Mononuclear cell (primary cell): Measurements from ENCODE around the gene PTRH1. TPM values are rescaled to one million over a fixed set of nuclear protein-coding genes. Genes with fewer than 3 reads are reported as not detected.

Source experiments
- H3K27me3 ChIP-seq: 2 replicates; pipeline ENCODE4 v1.6.0; 2011; ENCODE audit warnings: low read length, control low read depth; ENCODE audit not compliant: insufficient read depth
- H3K4me1 ChIP-seq: 2 replicates; pipeline ENCODE4 v1.5.1; 2011; ENCODE audit warnings: mild to moderate bottlenecking, low read length, control low read depth; ENCODE audit not compliant: insufficient read depth
- H3K4me3 ChIP-seq: 2 replicates; pipeline ENCODE4 v1.5.1; 2011; ENCODE audit warnings: mild to moderate bottlenecking, low read length, moderate library complexity
- H3K9me3 ChIP-seq: 2 replicates; pipeline ENCODE4 v1.5.1; 2011; ENCODE audit warnings: low read depth, mild to moderate bottlenecking, control low read depth, low read length
- total RNA-seq: library from RNA; depleted of rRNA; stranded (reverse); fragments of >200 nt; gene quantifications from one replicate; pipeline ENCODE4 v1.2.3, GENCODE V29; 2012

PTRH1 gene
- total RNA-seq, 1 donor: 1.7 TPM

GRCh38 chr9:127749090-127749787 is 33.8 kb upstream of the PTRH1 start:
- H3K27me3 ChIP-seq: no peaks in the 10 kb centered on the region
- no peak overlapping the region for H3K4me3 ChIP-seq
- no peaks in the 10 kb centered on the region for H3K9me3 ChIP-seq
- no peaks in the 10 kb centered on the region for H3K4me1 ChIP-seq

DNA sequence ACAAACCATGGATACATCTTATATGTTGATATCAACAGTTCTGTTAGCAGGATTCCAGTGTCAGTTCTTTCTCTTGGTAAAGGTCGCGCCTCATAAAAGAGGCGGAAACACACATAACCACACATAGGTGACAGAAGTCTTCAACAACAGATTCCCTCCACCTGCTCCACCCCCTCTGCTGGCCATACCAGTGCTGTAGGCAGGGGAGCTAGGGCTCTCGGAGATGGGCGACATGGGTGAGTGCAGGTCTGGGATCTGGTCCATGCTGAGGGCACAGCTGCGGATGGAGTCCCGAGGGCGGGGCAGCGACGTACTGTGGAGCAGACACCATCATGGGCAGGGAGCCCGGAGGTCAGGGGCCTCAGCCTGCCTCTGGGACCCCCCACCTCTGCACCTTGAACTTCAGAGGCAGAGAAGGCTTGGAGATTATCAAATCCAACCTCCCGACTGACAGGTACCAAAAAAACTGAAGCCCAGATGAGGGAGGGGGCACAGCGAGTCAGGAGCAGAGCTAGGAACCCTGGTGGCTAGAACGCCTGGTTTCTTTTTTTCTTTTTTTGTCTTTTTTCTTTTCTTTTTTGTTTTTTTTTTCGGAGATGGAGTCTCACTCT is 31.6 kb upstream of the PTRH1 start:
- Histone ChIP-seq H3K27me3 (no peaks in the 10 kb centered on the region), H3K9me3 (no peaks in the 10 kb centered on the region), H3K4me1 (no peaks in the 10 kb centered on the region), H3K4me3 (no peak overlapping the region)

DNA sequence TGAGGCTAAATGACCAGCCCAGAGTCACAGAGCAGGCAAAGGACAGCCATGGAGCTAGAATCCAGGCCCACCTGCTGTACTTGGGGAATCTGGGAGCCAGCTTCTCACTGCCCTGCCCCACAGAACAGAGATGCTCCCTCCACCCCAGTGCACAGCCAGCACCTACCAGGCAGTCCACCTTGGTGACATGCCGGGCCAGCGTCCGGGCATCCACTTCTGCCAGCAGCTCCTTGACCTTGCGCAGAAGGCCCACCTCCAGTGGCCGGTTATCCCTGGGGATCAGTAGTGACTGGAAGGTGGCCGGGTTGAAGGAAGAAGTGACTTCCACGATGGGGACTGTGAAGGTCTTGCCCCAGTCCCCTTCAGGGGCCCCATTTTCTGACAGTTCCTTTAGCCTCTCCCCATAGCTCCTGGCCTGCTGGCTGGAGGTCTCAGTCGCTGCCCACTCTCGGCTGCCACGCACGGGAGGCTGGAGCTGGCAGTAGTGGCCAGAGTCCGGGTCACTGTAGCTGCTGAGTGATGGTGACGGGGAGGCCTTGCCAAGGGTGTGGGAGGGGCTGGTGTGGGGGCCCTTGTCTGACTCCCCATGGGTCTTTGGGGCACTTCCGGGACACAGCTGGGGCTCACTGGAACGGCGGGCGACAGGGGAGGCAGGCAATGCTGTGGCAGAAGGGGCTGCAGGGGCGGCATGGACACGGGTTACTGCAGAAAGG is 29.1 kb upstream of the PTRH1 start:
- no peaks in the 10 kb centered on the region for H3K27me3 ChIP-seq
- no peak overlapping the region for H3K4me3 ChIP-seq
- no peaks in the 10 kb centered on the region for H3K4me1 ChIP-seq
- no peaks in the 10 kb centered on the region for H3K9me3 ChIP-seq

GRCh38 chr9:127742435-127743088 is 27.1 kb upstream of the PTRH1 start:
- no peak overlapping the region for H3K4me3 ChIP-seq
- no peaks in the 10 kb centered on the region for H3K9me3 ChIP-seq
- H3K4me1 ChIP-seq: no peaks in the 10 kb centered on the region
- H3K27me3 ChIP-seq: no peaks in the 10 kb centered on the region

DNA sequence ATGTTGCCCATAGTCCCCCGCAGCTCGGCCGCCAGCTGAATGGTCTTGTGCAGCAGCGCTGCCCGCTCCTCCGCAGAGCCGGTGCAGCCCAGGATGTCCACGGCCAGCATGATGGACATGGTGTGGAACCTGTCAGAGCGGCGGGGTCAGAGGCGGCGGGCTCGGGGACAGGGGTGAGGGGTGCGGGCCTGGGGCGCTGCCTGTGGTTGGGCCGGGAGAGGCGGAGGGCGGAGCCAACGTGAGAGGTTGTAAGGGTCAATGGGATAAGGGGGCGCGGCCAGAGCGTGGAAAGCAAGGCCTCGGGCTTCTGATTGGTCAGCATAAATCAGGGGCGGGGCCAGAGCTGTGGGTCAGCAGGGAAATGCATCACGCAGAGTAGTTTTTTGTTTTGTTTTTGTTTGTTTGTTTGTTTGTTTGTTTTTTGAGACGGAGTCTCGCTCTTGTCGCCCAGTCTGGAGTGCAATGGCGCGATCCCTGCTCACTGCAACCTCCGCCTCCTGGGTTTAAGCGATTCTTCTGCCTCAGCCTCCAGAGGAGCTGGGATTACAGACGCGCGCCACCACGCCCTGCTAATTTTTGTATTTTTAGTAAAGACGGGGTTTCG is 26.5 kb upstream of the PTRH1 start:
- no peaks in the 10 kb centered on the region for H3K9me3 ChIP-seq
- H3K4me1 ChIP-seq: no peaks in the 10 kb centered on the region
- H3K27me3 ChIP-seq: no peaks in the 10 kb centered on the region
- no peak overlapping the region for H3K4me3 ChIP-seq

DNA sequence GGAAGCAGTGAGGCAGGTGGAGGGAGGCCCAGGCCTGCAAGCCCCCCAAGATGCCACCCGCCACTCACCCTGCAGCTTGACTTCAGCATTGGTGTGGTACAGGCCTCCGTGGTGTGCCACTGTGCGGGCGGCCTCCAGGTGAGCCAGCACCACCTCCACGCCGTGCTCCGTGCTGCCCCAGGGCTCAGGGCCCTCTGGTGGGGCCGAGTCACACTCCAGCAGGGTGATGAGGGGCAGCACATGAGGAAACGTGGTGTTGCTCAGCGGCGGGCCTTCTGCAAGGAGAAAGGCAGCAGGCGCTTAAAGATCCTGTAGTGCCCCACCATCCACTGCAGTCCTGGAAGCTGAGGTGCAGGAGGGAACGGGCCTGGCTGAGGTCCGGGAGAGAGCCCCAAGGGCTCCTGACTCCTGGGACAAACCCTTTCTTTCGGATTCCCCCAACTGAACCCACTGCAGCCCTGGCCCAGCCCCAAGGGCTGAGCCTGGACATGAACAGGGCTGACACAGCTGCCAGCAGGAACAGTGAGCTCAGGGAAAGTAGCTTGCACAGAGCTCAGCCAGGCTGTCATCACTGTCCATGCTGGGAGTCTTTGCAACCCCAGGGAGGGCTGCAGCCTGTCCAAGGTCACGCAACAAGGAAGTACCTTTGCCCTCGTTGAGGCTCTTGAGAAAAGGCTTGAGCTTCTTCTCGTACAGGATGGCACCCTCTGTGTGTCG is 24.3 kb upstream of the PTRH1 start:
- H3K9me3 ChIP-seq: no peaks in the 10 kb centered on the region
- H3K4me1 ChIP-seq: peaks cover 7% of the 10 kb centered on the region
- no peaks in the 10 kb centered on the region for H3K27me3 ChIP-seq
- no peak overlapping the region for H3K4me3 ChIP-seq

GRCh38 chr9:127738666-127739065 is 23.2 kb upstream of the PTRH1 start:
- Histone ChIP-seq H3K9me3 (no peaks in the 10 kb centered on the region), H3K4me1 (peaks cover 18% of the 10 kb centered on the region), H3K27me3 (no peaks in the 10 kb centered on the region), H3K4me3 (no peak overlapping the region)

- Histone ChIP-seq H3K27me3 (no peaks in the 10 kb centered on the region), H3K4me3 (no peak overlapping the region), H3K9me3 (no peaks in the 10 kb centered on the region)
Measured at GRCh38 chr9:127735530-127736185, 20.2 kb upstream of the PTRH1 start.

GRCh38 chr9:127734747-127735529 is 19.5 kb upstream of the PTRH1 start, which contains the start of gene TOR2A:
TSS of gene TOR2A (minus strand) at chr9:127735294. CDS start at chr9:127735270, 24 bp downstream.
- Histone ChIP-seq H3K4me1 (peaks cover 22% of the 10 kb centered on the region), H3K27me3 (no peaks in the 10 kb centered on the region), H3K4me3 (peak within 1 kb of the TSS; percentile 68), H3K9me3 (no peaks in the 10 kb centered on the region)

More at GRCh38 chr9:127735530-127736185, 20.2 kb upstream of the PTRH1 start:
- peaks cover 22% of the 10 kb centered on the region for H3K4me1 ChIP-seq

DNA sequence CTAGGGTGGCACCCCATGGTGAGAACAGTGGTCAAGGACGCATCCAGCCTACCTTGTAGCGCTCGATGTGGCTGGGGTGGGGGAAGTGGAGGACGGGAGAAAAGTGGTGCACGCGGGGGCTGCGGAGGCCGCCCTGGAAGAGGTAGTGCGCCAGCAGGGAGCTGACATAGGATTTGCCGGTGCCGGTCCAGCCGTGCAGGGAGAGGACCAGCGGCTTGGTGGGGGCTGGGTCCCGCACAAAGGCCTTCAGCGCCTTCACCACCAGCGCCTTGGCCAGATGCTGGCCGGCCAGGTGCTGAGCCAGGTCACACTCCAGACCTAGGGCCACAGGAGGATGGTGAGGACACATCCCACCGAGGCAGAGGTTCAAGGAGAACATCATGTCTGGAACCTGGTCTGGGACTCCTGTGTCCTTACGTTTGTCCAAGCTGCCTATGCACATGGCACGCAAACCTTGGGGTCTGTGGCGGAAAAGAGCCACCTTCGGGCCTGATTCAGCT is 18.8 kb upstream of the PTRH1 start:
- Histone ChIP-seq H3K4me1 (peaks cover 22% of the 10 kb centered on the region), H3K9me3 (no peaks in the 10 kb centered on the region), H3K27me3 (no peaks in the 10 kb centered on the region), H3K4me3 (peak overlapping the region; percentile 68)

DNA sequence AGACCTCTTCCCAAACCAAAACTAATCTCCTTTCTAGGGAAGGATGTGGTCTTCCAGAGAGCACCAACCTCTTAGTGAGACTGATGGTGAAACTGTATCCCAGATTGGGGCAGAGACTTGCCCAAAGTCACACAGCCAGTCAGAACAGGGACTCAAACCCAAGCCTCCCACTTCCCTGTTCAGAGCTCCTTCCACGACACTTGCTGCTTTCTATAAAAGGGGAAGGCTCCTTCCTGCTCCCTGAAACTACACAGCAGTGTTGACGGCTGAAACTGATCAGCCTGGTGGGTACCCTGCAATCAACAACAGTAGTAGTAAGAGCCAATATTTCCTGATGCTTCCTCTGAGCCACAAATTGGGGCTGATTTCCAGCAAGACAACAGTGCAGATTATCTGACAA is 18.2 kb upstream of the PTRH1 start:
- Histone ChIP-seq H3K4me1 (peaks cover 22% of the 10 kb centered on the region), H3K27me3 (no peaks in the 10 kb centered on the region), H3K4me3 (no peak overlapping the region), H3K9me3 (no peaks in the 10 kb centered on the region)

DNA sequence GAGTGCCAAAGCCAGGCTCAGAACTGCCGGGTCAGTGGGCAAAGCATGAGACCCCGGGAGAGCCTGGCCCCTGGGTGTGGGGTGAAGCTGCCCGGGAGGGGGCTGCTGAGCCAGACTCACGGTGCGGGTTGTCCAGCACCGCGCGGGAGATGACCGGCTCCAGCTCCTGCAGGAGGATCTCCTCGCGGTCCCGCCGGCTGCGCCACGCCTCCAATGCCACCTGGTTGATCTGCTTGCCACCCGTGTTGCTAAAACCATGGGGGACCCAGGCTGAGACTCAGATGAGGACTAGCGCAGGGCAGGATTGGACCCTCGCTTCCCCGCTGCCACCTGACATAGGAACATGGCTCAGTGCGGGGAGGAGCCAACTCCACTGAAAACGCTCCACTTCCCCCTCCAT is 17.0 kb upstream of the PTRH1 start:
- Histone ChIP-seq H3K4me1 (peaks cover 22% of the 10 kb centered on the region), H3K27me3 (no peaks in the 10 kb centered on the region), H3K4me3 (no peak overlapping the region)

GRCh38 chr9:127731938-127732337 is 16.5 kb upstream of the PTRH1 start:
- H3K27me3 ChIP-seq: no peaks in the 10 kb centered on the region
- H3K4me1 ChIP-seq: peaks cover 22% of the 10 kb centered on the region
- no peak overlapping the region for H3K4me3 ChIP-seq
- no peaks in the 10 kb centered on the region for H3K9me3 ChIP-seq

More for the DNA sequence above, 17.0 kb upstream of the PTRH1 start:
- no peaks in the 10 kb centered on the region for H3K9me3 ChIP-seq
